ENCODE results near the gene GLOD5. TPM values are rescaled to one million over a fixed set of nuclear protein-coding genes. Genes with fewer than 3 reads are reported as not detected.

GLOD5 gene
- total RNA-seq = 1 to 10 TPM in 2 of 4 donors, not detected in 2; 1.2 to 3.3 TPM

GRCh38 chrX:48761674-48762471, at the start of gene GLOD5:
TSS of gene GLOD5 (plus strand) at chrX:48761747. CDS start at chrX:48761791, 44 bp downstream.
- Histone ChIP-seq H3K4me3 (replicated peaks in 1 of 3) (no peak within 1 kb of the TSS), H3K27ac (no peak within 1 kb of the TSS), H3K4me1 (no peaks in the 10 kb centered on the region), H3K9me3 (no peaks in the 10 kb centered on the region), H3K36me3 (no peaks in the 10 kb centered on the region), H3K27me3 (no peaks in the 10 kb centered on the region)
- WGBS, 2 donors = 48 to 63% methylated on average over 5 to 9 of the region's 12 CpGs
- TF ChIP-seq POLR2A (IDR thresholded peaks at IDR 0.05) (no peak), CTCF (IDR thresholded peaks at IDR 0.05) (peak in 4 of 6 experiments; percentile 22 to 42 (median 33))
- DNase-seq = peak; percentile 62 to 64
- intact Hi-C loops (cut with DNase I) = no loop called here

GRCh38 chrX:48711929-48712505, 49.5 kb upstream of the GLOD5 start:
- H3K4me3 ChIP-seq (replicated peaks in 1 of 3) = no peak overlapping the region
- intact Hi-C loops (cut with DNase I) = no loop called here
- TF ChIP-seq POLR2A (IDR thresholded peaks at IDR 0.05) (no peak), CTCF (IDR thresholded peaks at IDR 0.05) (no peak)
- DNase-seq = no peak
- no peaks in the 10 kb centered on the region for H3K27me3 ChIP-seq
- 74 to 82% methylated on average over 4 to 5 of the region's 7 CpGs for WGBS, 2 donors
- H3K4me1 ChIP-seq = no peaks in the 10 kb centered on the region
- H3K9me3 ChIP-seq = no peaks in the 10 kb centered on the region
- no peak overlapping the region for H3K27ac ChIP-seq
- H3K36me3 ChIP-seq = no peaks in the 10 kb centered on the region

GRCh38 chrX:48713847-48714246, 47.7 kb upstream of the GLOD5 start:
- Histone ChIP-seq H3K9me3 (no peaks in the 10 kb centered on the region), H3K27ac (no peak overlapping the region), H3K27me3 (no peaks in the 10 kb centered on the region), H3K4me1 (no peaks in the 10 kb centered on the region), H3K4me3 (replicated peaks in 1 of 3) (no peak overlapping the region), H3K36me3 (no peaks in the 10 kb centered on the region)
- TF ChIP-seq POLR2A (IDR thresholded peaks at IDR 0.05) (no peak), CTCF (IDR thresholded peaks at IDR 0.05) (no peak)
- WGBS, 2 donors = 85 to 92% methylated on average over 2 of the region's 2 CpGs
- DNase-seq = no peak
- intact Hi-C loops (cut with DNase I) = no loop called here

- WGBS, 2 donors = 64 to 90% methylated on average over 5 of the region's 5 CpGs
- Histone ChIP-seq H3K4me1 (no peaks in the 10 kb centered on the region), H3K9me3 (no peaks in the 10 kb centered on the region), H3K27ac (no peak overlapping the region), H3K36me3 (no peaks in the 10 kb centered on the region), H3K4me3 (replicated peaks in 1 of 3) (no peak overlapping the region), H3K27me3 (no peaks in the 10 kb centered on the region)
- intact Hi-C loops (cut with DNase I) = no loop called here
- no peak for TF ChIP-seq POLR2A (IDR thresholded peaks at IDR 0.05)
- no peak for TF ChIP-seq CTCF (IDR thresholded peaks at IDR 0.05)
- no peak for DNase-seq
Observed at GRCh38 chrX:48714573-48714972, 47.0 kb upstream of the GLOD5 start.

GRCh38 chrX:48715072-48715471, 46.5 kb upstream of the GLOD5 start:
- Histone ChIP-seq H3K4me3 (replicated peaks in 1 of 3) (no peak overlapping the region), H3K27ac (no peak overlapping the region), H3K27me3 (no peaks in the 10 kb centered on the region), H3K9me3 (no peaks in the 10 kb centered on the region), H3K4me1 (no peaks in the 10 kb centered on the region), H3K36me3 (no peaks in the 10 kb centered on the region)
- intact Hi-C loops (cut with DNase I) = no loop called here
- no peak for DNase-seq
- 76 to 90% methylated on average over 1 to 2 of the region's 2 CpGs for WGBS, 2 donors
- TF ChIP-seq POLR2A (IDR thresholded peaks at IDR 0.05) = no peak
- no peak for TF ChIP-seq CTCF (IDR thresholded peaks at IDR 0.05)

Data from thyroid gland (tissue), 4 donors.